HG03060 (cell line): ENCODE results near the gene RRM2.

Experiments used
- ATAC-seq: cut with Tn5 transposase; IDR thresholded peaks from one replicate; pipeline ENCODE4 v1.9.1; 2021; ENCODE audit warnings: low read depth, moderate number of reproducible peaks; ENCODE audit not compliant: unreplicated experiment

RRM2 gene

GRCh38 chr2:10168221-10168620 is 45.7 kb downstream of the RRM2 start:
- no peak for ATAC-seq

GRCh38 chr2:10169053-10169578 is 46.6 kb downstream of the RRM2 start:
- ATAC-seq = no peak

GRCh38 chr2:10169581-10169980 is 47.0 kb downstream of the RRM2 start:
- ATAC-seq = no peak

- ATAC-seq = no peak
Measured at GRCh38 chr2:10170256-10170655, 47.7 kb downstream of the RRM2 start.

GRCh38 chr2:10171006-10171800 is 48.7 kb downstream of the RRM2 start:
- no peak for ATAC-seq

- ATAC-seq = no peak
Measured at GRCh38 chr2:10172033-10172871, 49.7 kb downstream of the RRM2 start.

GRCh38 chr2:10173258-10174005 is 50.9 kb downstream of the RRM2 start:
- no peak for ATAC-seq

GRCh38 chr2:10174173-10174572 is 51.6 kb downstream of the RRM2 start:
- ATAC-seq = no peak

- ATAC-seq = no peak
Measured at GRCh38 chr2:10175441-10175840, 52.9 kb downstream of the RRM2 start.

- ATAC-seq = no peak
Measured at GRCh38 chr2:10178751-10179150, 56.2 kb downstream of the RRM2 start.

GRCh38 chr2:10179422-10179821 is 56.9 kb downstream of the RRM2 start:
- no peak for ATAC-seq

GRCh38 chr2:10180229-10180628 is 57.7 kb downstream of the RRM2 start:
- ATAC-seq = no peak
